ACC112 (cell line): Measurements from ENCODE around the gene TRDMT1.

Experiments used
- H2AFZ ChIP-seq: fragments of 200-600 bp; sonication (generic); one replicate; pipeline ENCODE4 v1.6.0; 2017; ENCODE audit warnings: antibody characterized with exemption, low read length; ENCODE audit not compliant: unreplicated experiment
- H3K27ac ChIP-seq: fragments of 200-600 bp; sonication (generic); 2 replicates; pipeline ENCODE4 v1.5.1; 2014; ENCODE audit warnings: low read depth, mild to moderate bottlenecking, antibody characterized with exemption, low read length, moderate library complexity
- H3K27me3 ChIP-seq: fragments of 200-600 bp; sonication (generic); 2 replicates; pipeline ENCODE4 v1.6.1; 2014; ENCODE audit warnings: mild to moderate bottlenecking, antibody characterized with exemption, low read length, moderate library complexity, mixed read lengths; ENCODE audit not compliant: insufficient read depth
- H3K36me3 ChIP-seq: fragments of 200-600 bp; sonication (generic); 2 replicates; pipeline ENCODE4 v1.6.1; 2016; ENCODE audit warnings: mild to moderate bottlenecking, antibody characterized with exemption, low read length, moderate library complexity, mixed read lengths; ENCODE audit not compliant: insufficient read depth
- H3K4me1 ChIP-seq: fragments of 200-600 bp; sonication (generic); one replicate; pipeline ENCODE4 v1.6.1; 2016; ENCODE audit warnings: low read length, mixed read lengths; ENCODE audit not compliant: insufficient read depth, unreplicated experiment, control insufficient read depth
- H3K4me3 ChIP-seq: fragments of 200-600 bp; sonication (generic); 2 replicates; pipeline ENCODE4 v1.5.1; 2014; ENCODE audit warnings: mild to moderate bottlenecking, low read depth, low read length
- H3K79me2 ChIP-seq: fragments of 200-600 bp; sonication (generic); one replicate; pipeline ENCODE4 v1.6.0; 2016; ENCODE audit warnings: low read length; ENCODE audit not compliant: control insufficient read depth, unreplicated experiment, insufficient read depth

TRDMT1 gene

DNA sequence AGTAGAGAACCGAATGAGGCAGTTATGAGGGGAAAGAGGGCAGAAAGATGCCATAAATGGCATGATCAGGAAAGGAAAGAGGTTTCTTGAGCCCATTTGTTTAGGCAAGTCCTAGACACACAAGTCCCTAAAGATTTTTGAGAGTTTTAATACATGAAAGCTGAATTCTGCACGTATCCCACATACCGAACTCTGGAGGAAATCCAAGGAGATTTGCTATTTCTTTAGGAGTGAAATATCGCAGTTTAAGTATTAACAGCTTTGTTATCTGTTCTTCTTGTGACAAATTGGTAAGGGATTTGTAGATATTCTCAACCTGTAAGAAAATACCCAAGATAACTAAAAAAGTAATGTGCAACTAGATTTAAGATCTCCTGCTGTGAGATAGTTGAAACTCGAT is 48.2 kb downstream of the TRDMT1 start:
- no peak overlapping the region for H3K4me3 ChIP-seq
- no peaks in the 10 kb centered on the region for H3K79me2 ChIP-seq
- H3K36me3 ChIP-seq, result no peaks in the 10 kb centered on the region
- H3K27me3 ChIP-seq, result no peaks in the 10 kb centered on the region
- no peak overlapping the region for H3K27ac ChIP-seq
- H2AFZ ChIP-seq, result no peak overlapping the region
- H3K4me1 ChIP-seq, result no peaks in the 10 kb centered on the region

DNA sequence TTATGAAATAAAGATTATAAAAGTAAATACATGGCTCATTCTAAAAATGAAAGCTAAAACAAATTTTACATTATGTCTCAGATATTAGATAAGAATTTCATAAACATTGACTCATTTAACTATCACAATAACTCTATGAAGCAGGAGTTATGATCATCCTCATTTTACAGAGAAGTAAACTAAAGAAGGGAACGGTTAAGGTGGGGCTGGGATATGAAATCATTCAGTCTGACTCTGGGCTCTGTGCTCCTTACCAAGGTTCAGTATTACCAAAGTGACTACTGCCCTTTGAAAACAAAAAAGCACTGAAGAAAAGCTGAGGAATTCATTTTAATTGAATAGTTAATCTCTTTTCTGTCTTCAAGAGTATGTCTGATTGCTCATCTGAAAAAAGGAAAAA is 49.8 kb downstream of the TRDMT1 start:
- no peak overlapping the region for H3K27ac ChIP-seq
- H3K36me3 ChIP-seq, result no peaks in the 10 kb centered on the region
- no peak overlapping the region for H2AFZ ChIP-seq
- no peak overlapping the region for H3K4me3 ChIP-seq
- H3K4me1 ChIP-seq, result no peaks in the 10 kb centered on the region
- no peaks in the 10 kb centered on the region for H3K79me2 ChIP-seq
- H3K27me3 ChIP-seq, result no peaks in the 10 kb centered on the region

DNA sequence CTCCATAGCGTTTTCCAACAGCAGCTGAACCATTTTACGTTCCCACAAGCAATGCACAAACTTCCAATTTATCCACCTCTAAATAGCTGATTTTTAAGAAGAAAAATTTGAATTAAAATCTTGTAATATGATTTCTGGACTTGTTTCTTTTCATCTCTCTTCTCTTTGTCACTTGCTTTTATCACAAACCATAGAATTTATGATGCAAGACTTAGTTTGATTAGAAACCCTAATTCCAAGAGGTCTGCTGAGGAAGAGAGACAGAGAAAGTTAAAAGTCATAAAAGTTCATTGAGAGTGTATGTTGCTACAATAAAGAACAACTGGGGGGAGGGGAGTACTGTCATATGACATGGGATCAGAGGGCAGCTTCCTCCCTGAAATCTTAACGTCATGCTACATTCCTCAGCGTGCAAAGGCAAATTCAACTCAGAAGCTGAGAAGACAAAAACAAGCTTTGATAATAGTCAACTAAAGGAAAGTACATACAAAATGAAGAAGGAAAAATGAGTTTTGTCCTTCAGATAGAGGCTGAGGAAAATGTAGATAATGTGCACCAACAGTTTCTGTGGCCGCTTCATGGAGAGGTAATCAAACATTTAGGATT is 53.5 kb downstream of the TRDMT1 start:
- no peak overlapping the region for H3K27ac ChIP-seq
- no peaks in the 10 kb centered on the region for H3K4me1 ChIP-seq
- H2AFZ ChIP-seq, result no peak overlapping the region
- H3K36me3 ChIP-seq, result no peaks in the 10 kb centered on the region
- H3K27me3 ChIP-seq, result no peaks in the 10 kb centered on the region
- no peaks in the 10 kb centered on the region for H3K79me2 ChIP-seq
- H3K4me3 ChIP-seq, result no peak overlapping the region

DNA sequence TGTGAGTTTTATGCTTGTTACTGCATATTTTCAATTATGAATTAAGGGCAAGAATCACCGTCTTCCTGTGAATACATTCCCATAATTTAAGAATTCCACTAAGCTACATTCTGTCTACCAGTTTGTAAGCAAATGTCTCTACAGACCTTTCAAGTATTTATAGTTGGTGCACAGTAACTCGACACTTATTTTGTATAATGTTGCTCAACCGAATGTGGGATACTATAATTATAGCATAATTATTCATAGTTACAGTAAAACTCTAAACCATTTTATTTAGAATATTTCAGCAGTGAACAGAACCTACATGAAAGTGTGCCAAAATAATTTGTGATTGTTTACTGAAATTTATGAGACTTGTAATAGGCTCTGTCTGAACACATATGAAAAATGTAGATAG is 54.6 kb downstream of the TRDMT1 start:
- H3K36me3 ChIP-seq, result no peaks in the 10 kb centered on the region
- no peak overlapping the region for H3K27ac ChIP-seq
- no peaks in the 10 kb centered on the region for H3K79me2 ChIP-seq

DNA sequence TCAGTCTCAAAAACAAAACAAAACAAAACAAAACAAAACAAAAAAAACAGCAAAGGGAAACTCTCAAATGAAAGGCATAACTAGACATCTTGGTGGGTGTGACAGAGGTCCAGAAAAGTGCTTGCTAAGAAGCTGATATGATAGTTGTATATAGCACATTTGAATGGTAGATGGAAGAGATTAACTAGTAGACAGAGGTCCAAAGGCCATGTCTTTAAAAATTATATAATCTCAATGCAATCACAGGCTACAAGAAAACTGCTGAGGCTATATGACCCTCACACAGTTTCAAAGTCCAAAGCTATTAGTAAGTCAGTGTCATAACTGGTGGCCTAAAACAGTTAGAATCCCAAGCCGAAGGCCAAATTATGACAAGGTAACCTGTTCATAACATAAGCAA is 56.2 kb downstream of the TRDMT1 start:
- H3K27me3 ChIP-seq, result no peaks in the 10 kb centered on the region
- no peak overlapping the region for H3K27ac ChIP-seq
- H3K4me1 ChIP-seq, result no peaks in the 10 kb centered on the region
- no peak overlapping the region for H3K4me3 ChIP-seq
- no peaks in the 10 kb centered on the region for H3K36me3 ChIP-seq
- H2AFZ ChIP-seq, result no peak overlapping the region
- no peaks in the 10 kb centered on the region for H3K79me2 ChIP-seq

More for the DNA sequence above, 54.6 kb downstream of the TRDMT1 start:
- Histone ChIP-seq H2AFZ (no peak overlapping the region), H3K27me3 (no peaks in the 10 kb centered on the region), H3K4me3 (no peak overlapping the region), H3K4me1 (no peaks in the 10 kb centered on the region)

DNA sequence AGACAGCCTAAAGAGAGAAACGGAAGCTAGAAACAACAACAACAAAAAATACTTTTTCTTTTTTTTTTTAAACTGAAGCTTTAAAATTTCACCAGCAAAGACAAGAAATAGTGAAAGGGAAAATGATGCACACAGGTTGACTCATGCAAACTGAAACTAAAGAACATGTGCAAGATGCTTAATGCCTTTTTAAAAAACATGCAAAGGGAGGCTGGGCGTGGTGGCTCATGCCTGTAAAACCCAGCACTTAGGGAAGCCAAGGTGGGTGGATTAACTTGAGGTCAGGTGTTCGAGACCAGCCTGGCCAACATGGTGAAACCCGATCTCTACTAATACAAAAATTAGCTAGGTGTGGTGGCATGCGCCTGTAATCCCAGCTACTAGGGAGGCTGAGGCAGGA is 56.7 kb downstream of the TRDMT1 start:
- Histone ChIP-seq H3K27me3 (no peaks in the 10 kb centered on the region), H3K79me2 (no peaks in the 10 kb centered on the region), H3K27ac (no peak overlapping the region; the same call in 1 of the 2 replicates), H3K36me3 (no peaks in the 10 kb centered on the region), H3K4me3 (no peak overlapping the region), H3K4me1 (no peaks in the 10 kb centered on the region), H2AFZ (no peak overlapping the region)

DNA sequence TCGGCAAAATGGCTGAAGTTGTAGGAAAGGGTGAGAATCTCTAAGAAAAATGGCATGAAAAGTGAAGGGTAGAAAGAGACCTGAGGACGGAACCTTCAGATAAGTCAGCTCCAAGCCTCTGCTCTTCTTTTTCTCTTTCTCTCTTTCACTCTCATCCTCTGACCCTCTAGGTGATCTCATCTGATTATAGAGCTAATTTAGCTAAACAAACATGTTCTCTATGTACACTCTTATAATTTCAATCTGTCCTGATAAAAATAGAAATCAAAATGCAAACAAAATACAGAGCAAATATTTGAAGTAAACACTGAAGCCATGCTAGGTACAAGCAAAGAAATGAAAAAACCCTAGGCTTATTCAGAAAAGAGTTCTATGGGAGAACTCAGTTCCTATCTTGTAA is 57.4 kb downstream of the TRDMT1 start:
- Histone ChIP-seq H3K79me2 (no peaks in the 10 kb centered on the region), H2AFZ (no peak overlapping the region), H3K4me3 (no peak overlapping the region), H3K36me3 (no peaks in the 10 kb centered on the region), H3K27ac (no peak overlapping the region), H3K27me3 (no peaks in the 10 kb centered on the region), H3K4me1 (no peaks in the 10 kb centered on the region)

DNA sequence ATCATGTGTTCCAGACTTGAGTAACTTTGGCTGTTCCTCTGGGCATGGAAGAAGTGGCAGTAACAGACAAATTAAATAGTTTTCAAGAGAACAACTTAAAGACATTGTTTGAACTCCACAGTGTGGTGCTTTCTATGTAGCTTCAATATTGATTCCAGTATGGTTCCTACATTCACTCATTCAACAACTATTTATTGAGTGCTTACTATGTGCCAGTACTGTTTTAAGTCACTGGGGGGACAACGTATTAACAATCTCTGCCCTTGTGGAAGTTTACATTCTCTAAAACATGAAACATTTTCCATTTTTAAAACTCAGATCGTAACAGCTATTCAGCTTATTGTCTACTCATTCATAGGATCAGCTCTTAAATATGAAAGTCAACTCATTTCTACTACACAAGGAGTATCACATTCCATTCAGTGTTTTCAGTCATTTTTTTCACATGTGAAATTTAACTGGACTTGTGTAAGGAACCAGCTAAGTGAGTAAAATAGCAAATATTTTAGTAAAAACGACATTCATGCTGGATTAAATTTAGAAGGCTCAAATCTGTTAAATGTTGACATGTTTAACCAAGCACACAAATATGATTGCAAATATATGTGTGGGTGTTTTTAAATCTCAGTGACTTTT is 58.3 kb downstream of the TRDMT1 start:
- Histone ChIP-seq H3K4me1 (no peaks in the 10 kb centered on the region), H3K36me3 (no peaks in the 10 kb centered on the region), H3K4me3 (no peak overlapping the region), H3K79me2 (no peaks in the 10 kb centered on the region), H3K27ac (no peak overlapping the region), H3K27me3 (no peaks in the 10 kb centered on the region), H2AFZ (no peak overlapping the region)

DNA sequence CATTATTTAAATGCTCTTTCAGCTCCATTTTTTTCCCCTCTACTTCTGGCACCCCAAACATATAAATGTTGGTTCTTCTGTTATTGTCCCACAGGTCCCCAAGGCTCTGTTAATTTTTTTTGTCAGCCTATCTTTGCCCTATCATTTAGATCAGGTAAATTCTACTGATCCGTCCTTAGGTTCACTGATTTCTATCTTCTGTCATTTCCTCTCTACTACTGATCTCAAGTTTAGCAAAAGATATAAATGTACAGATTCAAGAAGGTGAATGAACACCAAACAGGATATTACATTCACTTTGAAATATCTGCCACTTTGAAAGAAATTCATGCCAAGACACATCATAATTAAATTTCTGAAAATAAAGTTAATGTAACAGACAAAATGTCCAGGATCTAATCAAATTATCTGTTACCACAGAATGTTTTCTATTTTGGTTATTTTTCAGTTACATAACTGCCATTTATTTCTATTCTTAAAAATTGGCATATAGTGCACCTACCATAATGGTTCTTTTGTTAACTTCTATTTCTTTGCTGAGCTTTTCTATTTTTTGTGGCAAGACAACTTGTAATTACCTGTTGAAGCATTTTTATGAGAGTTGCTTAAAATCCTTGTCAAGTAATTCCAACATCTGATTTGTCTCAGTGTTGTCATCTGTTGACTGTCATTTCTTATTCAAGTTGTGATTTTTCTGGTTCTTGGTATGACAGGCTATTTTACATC is 59.8 kb downstream of the TRDMT1 start:
- no peaks in the 10 kb centered on the region for H3K79me2 ChIP-seq
- no peak overlapping the region for H3K4me3 ChIP-seq
- H3K4me1 ChIP-seq, result no peaks in the 10 kb centered on the region
- no peaks in the 10 kb centered on the region for H3K36me3 ChIP-seq
- no peak overlapping the region for H3K27ac ChIP-seq
- no peak overlapping the region for H2AFZ ChIP-seq
- H3K27me3 ChIP-seq, result no peaks in the 10 kb centered on the region

DNA sequence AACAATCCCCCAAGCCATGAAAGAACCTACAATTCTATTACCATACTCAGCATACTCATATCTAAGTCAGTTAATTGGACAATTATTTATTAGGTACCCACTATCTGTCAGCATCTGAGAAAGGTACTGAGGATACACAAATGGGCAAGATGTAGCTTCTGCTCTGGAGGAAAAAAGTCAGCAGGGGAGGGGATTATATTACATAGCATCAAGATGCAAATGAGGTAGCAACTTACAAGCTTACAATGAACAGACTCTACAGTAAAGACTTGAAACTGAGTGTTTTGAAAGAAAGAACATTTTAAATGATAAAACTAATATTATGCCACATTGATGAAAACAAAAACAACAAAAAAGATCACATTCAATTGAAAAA is 61.1 kb downstream of the TRDMT1 start:
- Histone ChIP-seq H3K36me3 (no peaks in the 10 kb centered on the region), H3K4me1 (no peaks in the 10 kb centered on the region), H2AFZ (no peak overlapping the region), H3K27ac (no peak overlapping the region), H3K4me3 (no peak overlapping the region), H3K79me2 (no peaks in the 10 kb centered on the region), H3K27me3 (no peaks in the 10 kb centered on the region)

DNA sequence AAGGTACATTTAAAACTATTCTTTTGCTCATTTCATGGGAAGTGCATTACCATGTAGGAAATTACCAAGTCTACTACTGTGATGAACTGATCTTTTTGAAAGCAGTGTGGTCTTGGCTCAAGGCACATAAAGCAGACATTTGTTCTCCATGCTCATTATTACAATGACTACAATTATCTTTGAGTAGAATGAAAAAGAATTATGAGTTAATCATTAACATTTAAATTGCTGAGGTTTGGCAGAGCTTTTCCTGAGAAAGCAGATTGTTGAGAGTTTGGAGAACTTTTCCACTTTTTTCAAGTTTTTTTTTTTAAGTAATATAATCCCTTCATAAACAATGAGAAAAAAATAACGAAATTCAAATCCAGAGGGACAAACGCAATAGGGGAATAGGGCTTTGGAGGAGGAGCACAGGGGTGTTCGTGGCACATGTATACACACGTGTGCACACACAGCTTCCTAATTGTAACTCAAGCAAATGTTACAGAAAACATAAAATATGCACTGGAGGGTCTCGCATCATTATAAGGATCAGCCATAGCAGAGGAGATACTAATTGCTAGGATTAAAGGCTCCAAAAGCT is 62.9 kb downstream of the TRDMT1 start:
- no peak overlapping the region for H3K4me3 ChIP-seq
- no peaks in the 10 kb centered on the region for H3K27me3 ChIP-seq
- H3K79me2 ChIP-seq, result no peaks in the 10 kb centered on the region
- H2AFZ ChIP-seq, result no peak overlapping the region
- H3K27ac ChIP-seq, result no peak overlapping the region
- no peaks in the 10 kb centered on the region for H3K4me1 ChIP-seq
- no peaks in the 10 kb centered on the region for H3K36me3 ChIP-seq
